GM12878 (cell line): ENCODE data around the gene CIRBP. TPM values are rescaled to one million over a fixed set of nuclear protein-coding genes. Genes with fewer than 3 reads are reported as not detected.
A peak's percentile ranks its signal among the peaks of the same experiment; 100 is the strongest.

Experiments
- BMI1 ChIP-seq: fragments of 450-650 bp; IDR thresholded peaks from 2 replicates; pipeline ENCODE4 v1.6.1; 2016; ENCODE audit warnings: mild to moderate bottlenecking, moderate library complexity, borderline replicate concordance
- CBFB ChIP-seq: IDR thresholded peaks from 2 replicates; pipeline ENCODE4 v1.6.1; 2016; ENCODE audit warnings: antibody characterized with exemption, low read depth
- CHD2 ChIP-seq: IDR thresholded peaks from 2 replicates; pipeline ENCODE4 v1.6.1; 2011; ENCODE audit warnings: low read depth, low read length, improper control_type of control experiment, borderline replicate concordance
- CREB1 ChIP-seq: IDR thresholded peaks from 2 replicates; pipeline ENCODE4 v1.6.1; 2012; ENCODE audit warnings: low read depth, mild to moderate bottlenecking, inconsistent platforms
- EP300 ChIP-seq, 2 experiments: fragments of 150-350 bp in 1 of 2; IDR thresholded peaks; 2 replicates each; pipeline ENCODE4 v1.6.1; 2011 to 2012; ENCODE audit warnings: low read depth in 2 of 2, low read length in 2 of 2, borderline replicate concordance in 1 of 2, improper control_type of control experiment in 1 of 2, inconsistent platforms in 1 of 2; ENCODE audit not compliant: control insufficient read depth in 1 of 2
- FOS ChIP-seq: IDR thresholded peaks from 3 replicates; pipeline ENCODE4 v1.6.1; 2011; ENCODE audit warnings: borderline replicate concordance; ENCODE audit not compliant: insufficient read length; ENCODE audit errors: extremely low read depth
- FOXK2 ChIP-seq: fragments of 450-650 bp; IDR thresholded peaks from 2 replicates; pipeline ENCODE4 v1.6.1; 2017; ENCODE audit warnings: mild to moderate bottlenecking, moderate library complexity
- GABPA ChIP-seq: IDR thresholded peaks from 2 replicates; pipeline ENCODE4 v1.6.1; 2014; ENCODE audit warnings: antibody characterized with exemption, low read depth, mild to moderate bottlenecking, inconsistent platforms
- GATAD2B ChIP-seq: fragments of 450-650 bp; conservative IDR thresholded peaks from 2 replicates; pipeline ENCODE4 v1.6.1; 2017; ENCODE audit warnings: low read depth, mild to moderate bottlenecking, moderate library complexity
- KDM1A ChIP-seq: fragments of 200-600 bp; sonication (generic); IDR thresholded peaks from 2 replicates; pipeline ENCODE4 v1.6.1; 2016; ENCODE audit warnings: borderline replicate concordance
- NR2C1 ChIP-seq: fragments of 450-650 bp; IDR thresholded peaks from 2 replicates; pipeline ENCODE4 v1.6.1; 2017; ENCODE audit warnings: antibody characterized with exemption, mild to moderate bottlenecking, moderate library complexity
- PML ChIP-seq: IDR thresholded peaks from 2 replicates; pipeline ENCODE4 v1.6.1; 2012; ENCODE audit warnings: low read length, inconsistent platforms
- POLR2AphosphoS2 ChIP-seq: IDR thresholded peaks from 2 replicates; pipeline ENCODE4 v1.6.1; 2011; ENCODE audit warnings: low read depth, mild to moderate bottlenecking, low read length, improper control_type of control experiment, moderate library complexity
- POLR2AphosphoS5 ChIP-seq: IDR thresholded peaks from 2 replicates; pipeline ENCODE4 v1.6.1; 2011; ENCODE audit warnings: mild to moderate bottlenecking, low read length, inconsistent platforms
- RAD21 ChIP-seq: IDR thresholded peaks from 2 replicates; pipeline ENCODE4 v1.6.1; 2011; ENCODE audit warnings: mild to moderate bottlenecking, low read depth, low read length, moderate library complexity; ENCODE audit not compliant: insufficient read depth
- RFX5 ChIP-seq: IDR thresholded peaks from 2 replicates; pipeline ENCODE4 v1.6.1; 2011; ENCODE audit warnings: low read depth, low read length, improper control_type of control experiment
- SIN3A ChIP-seq: IDR thresholded peaks from 2 replicates; pipeline ENCODE4 v1.6.1; 2012; ENCODE audit warnings: low read depth, low read length, improper control_type of control experiment
- SMAD5 ChIP-seq: IDR thresholded peaks from 2 replicates; pipeline ENCODE4 v1.6.1; 2016; ENCODE audit warnings: antibody characterized with exemption, low read depth
- SP1 ChIP-seq: IDR thresholded peaks from one replicate; pipeline ENCODE4 v1.6.1; 2011; ENCODE audit warnings: low read depth, low read length
- TCF12 ChIP-seq: IDR thresholded peaks from 2 replicates; pipeline ENCODE4 v1.6.1; 2011; ENCODE audit warnings: low read depth, mild to moderate bottlenecking, low read length
- TCF7 ChIP-seq: IDR thresholded peaks from 2 replicates; pipeline ENCODE4 v1.6.1; 2014; ENCODE audit warnings: antibody characterized with exemption, borderline replicate concordance
- YY1 ChIP-seq: IDR thresholded peaks from 2 replicates; pipeline ENCODE4 v1.6.1; 2011; ENCODE audit warnings: low read depth, mild to moderate bottlenecking, low read length
- ZNF24 ChIP-seq: fragments of 450-650 bp; IDR thresholded peaks from 2 replicates; pipeline ENCODE4 v1.6.1; 2017; ENCODE audit warnings: antibody characterized with exemption, mild to moderate bottlenecking
- polyA plus RNA-seq, 11 experiments: library from polyadenylated mRNA; depleted of rRNA in 4 of 11; unstranded in 6 of 11; stranded (reverse) in 5 of 11; fragments of >200 nt; fragmentation: Nextera tagmentation in 4 of 11; fragmentation: Illumina TruSeq in 1 of 11; extraction: Ambion mirVana in 4 of 11; extraction: Trizol in 1 of 11; gene quantifications; 1 replicate in 1 of 11; 2 replicates in 10 of 11; pipeline versions ENCODE4 v1.2.1 to v1.2.3, GENCODE V29; 2011 to 2016; ENCODE audit warnings: inconsistent platforms in 2 of 11, missing spikeins in 2 of 11, low read depth in 1 of 11
- total RNA-seq, 4 experiments: library from RNA; depleted of rRNA in 3 of 4; stranded (reverse); fragments of >200 nt in 3 of 4; fragmentation: Illumina TruSeq in 1 of 4; extraction: Trizol in 1 of 4; gene quantifications; 2 replicates each; pipeline versions ENCODE4 v1.2.1 to v1.2.3, GENCODE V29; 2013 to 2021
- TF ChIP-seq, protein P1 (sequence below): IDR thresholded peaks from 2 replicates; pipeline ENCODE4 v1.6.1; 2011; ENCODE audit warnings: low read depth, low read length, improper control_type of control experiment, borderline replicate concordance
- TF ChIP-seq, protein P2 (sequence below): fragments of 450-650 bp; IDR thresholded peaks from 2 replicates; pipeline ENCODE4 v1.6.1; 2017; ENCODE audit warnings: low read depth, mild to moderate bottlenecking, moderate library complexity
- TF ChIP-seq, protein P3 (sequence below): fragments of 450-650 bp; conservative IDR thresholded peaks from 2 replicates; pipeline ENCODE4 v1.6.1; 2017; ENCODE audit warnings: mild to moderate bottlenecking, moderate library complexity
- TF ChIP-seq, protein P4 (sequence below): IDR thresholded peaks from 2 replicates; pipeline ENCODE4 v1.6.1; 2012; ENCODE audit warnings: low read depth, low read length, improper control_type of control experiment

The CIRBP gene
- total and polyA plus RNA-seq, 10 of the 15 experiments (the other 5 are each of a cell fraction or from before 2014, with no cell fraction given) = 27.6 to 335 (median 229) TPM

DNA sequence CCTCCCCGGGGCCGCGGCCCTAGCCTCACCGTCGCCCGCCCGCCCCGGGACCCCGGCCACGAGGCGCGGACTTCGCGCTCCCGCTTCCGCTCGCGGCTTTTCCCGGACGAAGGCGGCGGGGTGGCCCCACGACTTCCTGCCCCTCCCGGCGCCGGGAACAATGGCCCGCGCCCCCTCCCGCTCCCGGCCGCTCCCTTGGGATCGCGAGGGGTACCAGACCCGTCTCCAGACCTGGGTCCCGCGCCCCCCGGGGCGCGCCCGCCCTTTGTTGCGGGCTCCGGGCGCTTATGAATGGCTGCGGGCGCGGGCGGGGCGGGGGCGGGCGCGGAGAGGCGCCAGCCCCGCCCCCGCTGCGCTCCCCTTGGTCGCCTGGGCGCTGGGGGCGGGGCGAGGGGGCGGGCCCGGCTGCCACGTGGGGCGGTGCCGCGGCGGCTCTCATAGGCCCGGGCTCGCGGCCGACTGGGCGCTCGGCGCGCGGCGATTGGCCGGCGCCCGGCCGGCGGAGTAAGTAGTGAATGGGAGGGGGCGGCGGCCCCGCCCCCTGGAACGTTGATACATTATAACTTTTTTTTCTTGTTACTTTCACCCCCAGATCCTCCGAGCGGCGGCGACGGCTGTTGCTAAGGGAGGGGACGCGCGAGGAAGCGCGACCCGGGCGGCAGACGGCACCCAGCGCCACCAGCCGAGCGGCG lies 19.7 kb upstream of the CIRBP start (continued):
- TF ChIP-seq SIN3A = peak; percentile 84; the same call in 1 of the 2 replicates
- TF ChIP-seq CREB1 = peak; percentile 17; the same call in 1 of the 2 replicates
- TF ChIP-seq RFX5 = 0 out of 2 replicates have a peak, but pooled peaks have one; percentile 47
- TF ChIP-seq, protein P1, sequence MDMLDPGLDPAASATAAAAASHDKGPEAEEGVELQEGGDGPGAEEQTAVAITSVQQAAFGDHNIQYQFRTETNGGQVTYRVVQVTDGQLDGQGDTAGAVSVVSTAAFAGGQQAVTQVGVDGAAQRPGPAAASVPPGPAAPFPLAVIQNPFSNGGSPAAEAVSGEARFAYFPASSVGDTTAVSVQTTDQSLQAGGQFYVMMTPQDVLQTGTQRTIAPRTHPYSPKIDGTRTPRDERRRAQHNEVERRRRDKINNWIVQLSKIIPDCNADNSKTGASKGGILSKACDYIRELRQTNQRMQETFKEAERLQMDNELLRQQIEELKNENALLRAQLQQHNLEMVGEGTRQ = peak; percentile 18
- TF ChIP-seq POLR2AphosphoS2 = peak; percentile 71; the same call in 1 of the 2 replicates
- peak; percentile 12; the same call in 1 of the 2 replicates for TF ChIP-seq CBFB
- TF ChIP-seq, protein P2, sequence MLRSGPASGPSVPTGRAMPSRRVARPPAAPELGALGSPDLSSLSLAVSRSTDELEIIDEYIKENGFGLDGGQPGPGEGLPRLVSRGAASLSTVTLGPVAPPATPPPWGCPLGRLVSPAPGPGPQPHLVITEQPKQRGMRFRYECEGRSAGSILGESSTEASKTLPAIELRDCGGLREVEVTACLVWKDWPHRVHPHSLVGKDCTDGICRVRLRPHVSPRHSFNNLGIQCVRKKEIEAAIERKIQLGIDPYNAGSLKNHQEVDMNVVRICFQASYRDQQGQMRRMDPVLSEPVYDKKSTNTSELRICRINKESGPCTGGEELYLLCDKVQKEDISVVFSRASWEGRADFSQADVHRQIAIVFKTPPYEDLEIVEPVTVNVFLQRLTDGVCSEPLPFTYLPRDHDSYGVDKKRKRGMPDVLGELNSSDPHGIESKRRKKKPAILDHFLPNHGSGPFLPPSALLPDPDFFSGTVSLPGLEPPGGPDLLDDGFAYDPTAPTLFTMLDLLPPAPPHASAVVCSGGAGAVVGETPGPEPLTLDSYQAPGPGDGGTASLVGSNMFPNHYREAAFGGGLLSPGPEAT = no peak
- TF ChIP-seq, protein P3, sequence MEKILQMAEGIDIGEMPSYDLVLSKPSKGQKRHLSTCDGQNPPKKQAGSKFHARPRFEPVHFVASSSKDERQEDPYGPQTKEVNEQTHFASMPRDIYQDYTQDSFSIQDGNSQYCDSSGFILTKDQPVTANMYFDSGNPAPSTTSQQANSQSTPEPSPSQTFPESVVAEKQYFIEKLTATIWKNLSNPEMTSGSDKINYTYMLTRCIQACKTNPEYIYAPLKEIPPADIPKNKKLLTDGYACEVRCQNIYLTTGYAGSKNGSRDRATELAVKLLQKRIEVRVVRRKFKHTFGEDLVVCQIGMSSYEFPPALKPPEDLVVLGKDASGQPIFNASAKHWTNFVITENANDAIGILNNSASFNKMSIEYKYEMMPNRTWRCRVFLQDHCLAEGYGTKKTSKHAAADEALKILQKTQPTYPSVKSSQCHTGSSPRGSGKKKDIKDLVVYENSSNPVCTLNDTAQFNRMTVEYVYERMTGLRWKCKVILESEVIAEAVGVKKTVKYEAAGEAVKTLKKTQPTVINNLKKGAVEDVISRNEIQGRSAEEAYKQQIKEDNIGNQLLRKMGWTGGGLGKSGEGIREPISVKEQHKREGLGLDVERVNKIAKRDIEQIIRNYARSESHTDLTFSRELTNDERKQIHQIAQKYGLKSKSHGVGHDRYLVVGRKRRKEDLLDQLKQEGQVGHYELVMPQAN = peak; percentile 70; the same call in 1 of the 2 replicates
- TF ChIP-seq RAD21 = no peak
- TF ChIP-seq GABPA = no peak
- no peak for TF ChIP-seq GATAD2B
- peak; percentile 73; the same call in 1 of the 2 replicates for TF ChIP-seq PML
- 0 out of 2 replicates have a peak, but pooled peaks have one; percentile 10 for TF ChIP-seq NR2C1
- TF ChIP-seq ZNF24 = no peak
- no peak for TF ChIP-seq BMI1
- peak; percentile 93 for TF ChIP-seq POLR2AphosphoS5
- peak; percentile 21 for TF ChIP-seq FOS
- TF ChIP-seq KDM1A = no peak
- TF ChIP-seq TCF7 = no peak
- TF ChIP-seq, protein P4, sequence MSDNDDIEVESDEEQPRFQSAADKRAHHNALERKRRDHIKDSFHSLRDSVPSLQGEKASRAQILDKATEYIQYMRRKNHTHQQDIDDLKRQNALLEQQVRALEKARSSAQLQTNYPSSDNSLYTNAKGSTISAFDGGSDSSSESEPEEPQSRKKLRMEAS = 0 out of 2 replicates have a peak, but pooled peaks have one; percentile 5
- no peak for TF ChIP-seq TCF12
- no peak for TF ChIP-seq FOXK2
- peak; percentile 76 for TF ChIP-seq SP1
- TF ChIP-seq EP300 (IDR thresholded peaks at IDR 0.05; ENCODE audit: borderline replicate concordance in 1 of 2, control insufficient read depth in 1 of 2, low read depth in 2 of 2, low read length in 2 of 2) = no peak
- peak; percentile 65 for TF ChIP-seq SMAD5
- TF ChIP-seq YY1 = peak; percentile 62; the same call in 1 of the 2 replicates
- TF ChIP-seq CHD2 = no peak
